HEK293 (cell line): ENCODE measurements around the gene WNT4.
A peak's percentile ranks its signal among the peaks of the same experiment; 100 is the strongest.

ENCODE experiments used
- CTCF ChIA-PET: fragments of 350-600 bp; formaldehyde crosslinking; extraction: SDS; loops from one replicate; lab custom pipeline; 2021; ENCODE audit warnings: antibody characterized with exemption; lab: Yijun Ruan, JAX
- POLR2A ChIA-PET: fragments of 300-600 bp; formaldehyde crosslinking; extraction: SDS; loops from one replicate; lab custom pipeline; 2020; ENCODE audit warnings: antibody characterized with exemption, inconsistent platforms; lab: Yijun Ruan, JAX
- H3K27ac ChIP-seq: fragments of 200-500 bp; sonication (Bioruptor generic); 2 replicates; pipeline ENCODE4 v1.5.1; 2014; ENCODE audit warnings: low read depth, low read length, control low read depth, inconsistent platforms; ENCODE audit errors: extremely low read depth
- H3K36me3 ChIP-seq, 2 experiments: fragments of 200-500 bp in 1 of 2; sonication (Bioruptor generic) in 1 of 2; 1 replicate in 1 of 2; 2 replicates in 1 of 2; pipeline ENCODE4 v1.5.1; 2014 to 2017; ENCODE audit warnings: inconsistent platforms in 2 of 2, low read length in 2 of 2; ENCODE audit not compliant: control insufficient read depth in 2 of 2, insufficient read depth in 1 of 2
- H3K4me1 ChIP-seq: fragments of 200-500 bp; sonication (Bioruptor generic); 2 replicates; pipeline ENCODE4 v1.5.1; 2014; ENCODE audit warnings: mild to moderate bottlenecking, low read length, inconsistent platforms; ENCODE audit not compliant: control insufficient read depth, insufficient read depth
- H3K4me3 ChIP-seq: 2 replicates; pipeline ENCODE4 v1.5.1; 2011; ENCODE audit warnings: low read depth, mild to moderate bottlenecking, control low read depth, low read length, moderate library complexity
- H3K9me3 ChIP-seq: fragments of 200-500 bp; sonication (Bioruptor generic); 2 replicates; pipeline ENCODE4 v1.5.1; 2014; ENCODE audit warnings: low read depth, low read length, inconsistent platforms; ENCODE audit not compliant: control insufficient read depth, insufficient read depth
- BCL11A ChIP-seq: fragments of 450-650 bp; formaldehyde crosslinking; IDR thresholded peaks from 2 replicates; pipeline ENCODE4 v1.5.1; 2016; ENCODE audit warnings: low read depth, missing biosample characterization, missing genetic modification characterization
- GLIS1 ChIP-seq: fragments of 450-650 bp; formaldehyde crosslinking; IDR thresholded peaks from 2 replicates; pipeline ENCODE4 v1.5.1; 2016; ENCODE audit warnings: missing biosample characterization, missing genetic modification characterization
- GLIS2 ChIP-seq: fragments of 450-650 bp; formaldehyde crosslinking; IDR thresholded peaks from 2 replicates; pipeline ENCODE4 v1.5.1; 2016; ENCODE audit warnings: missing biosample characterization, missing genetic modification characterization
- KLF10 ChIP-seq: fragments of 450-650 bp; IDR thresholded peaks from 2 replicates; pipeline ENCODE4 v1.5.1; 2018; ENCODE audit warnings: missing biosample characterization, mild to moderate bottlenecking, missing genetic modification characterization
- TRIM28 ChIP-seq: IDR thresholded peaks from 2 replicates; pipeline ENCODE4 v1.6.1; 2011; ENCODE audit warnings: low read length, control low read depth, borderline replicate concordance
- ZBTB17 ChIP-seq: fragments of 450-650 bp; formaldehyde crosslinking; IDR thresholded peaks from 2 replicates; pipeline ENCODE4 v1.5.1; 2016; ENCODE audit warnings: missing biosample characterization, missing genetic modification characterization
- ZBTB26 ChIP-seq: fragments of 450-650 bp; formaldehyde crosslinking; optimal IDR thresholded peaks from 2 replicates; pipeline ENCODE3; 2016; ENCODE audit warnings: missing biosample characterization, mild to moderate bottlenecking, missing genetic modification characterization
- ZBTB48 ChIP-seq: fragments of 450-650 bp; formaldehyde crosslinking; IDR thresholded peaks from 2 replicates; pipeline ENCODE4 v1.5.1; 2016; ENCODE audit warnings: missing biosample characterization, missing genetic modification characterization
- ZEB2 ChIP-seq: fragments of 450-650 bp; formaldehyde crosslinking; IDR thresholded peaks from 2 replicates; pipeline ENCODE4 v1.5.1; 2016; ENCODE audit warnings: missing biosample characterization, missing genetic modification characterization
- ZNF140 ChIP-seq: fragments of 450-650 bp; formaldehyde crosslinking; IDR thresholded peaks from 2 replicates; pipeline ENCODE4 v1.5.1; 2016; ENCODE audit warnings: missing biosample characterization, missing genetic modification characterization
- ZNF341 ChIP-seq: fragments of 450-650 bp; formaldehyde crosslinking; IDR thresholded peaks from 2 replicates; pipeline ENCODE4; 2016; ENCODE audit warnings: low read depth, missing biosample characterization, missing genetic modification characterization
- ZNF394 ChIP-seq: fragments of 450-650 bp; formaldehyde crosslinking; IDR thresholded peaks from 2 replicates; pipeline ENCODE4 v1.5.1; 2016; ENCODE audit warnings: missing biosample characterization, missing genetic modification characterization, mild to moderate bottlenecking, moderate library complexity, borderline replicate concordance
- ZNF404 ChIP-seq: fragments of 450-650 bp; formaldehyde crosslinking; IDR thresholded peaks from 2 replicates; pipeline ENCODE4 v1.5.1; 2017; ENCODE audit warnings: missing biosample characterization, missing genetic modification characterization
- ZNF416 ChIP-seq: fragments of 450-650 bp; formaldehyde crosslinking; IDR thresholded peaks from 2 replicates; pipeline ENCODE4 v1.5.1; 2016; ENCODE audit warnings: missing biosample characterization, missing genetic modification characterization
- ZNF449 ChIP-seq: fragments of 450-650 bp; formaldehyde crosslinking; IDR thresholded peaks from 2 replicates; pipeline ENCODE4 v1.5.1; 2017; ENCODE audit warnings: missing biosample characterization, mild to moderate bottlenecking, missing genetic modification characterization, moderate library complexity
- ZNF473 ChIP-seq: fragments of 450-650 bp; formaldehyde crosslinking; IDR thresholded peaks from 2 replicates; pipeline ENCODE4 v1.5.1; 2017; ENCODE audit warnings: missing biosample characterization, missing genetic modification characterization
- ZNF513 ChIP-seq: fragments of 450-650 bp; IDR thresholded peaks from 2 replicates; pipeline ENCODE4 v1.5.1; 2018; ENCODE audit warnings: missing biosample characterization, missing genetic modification characterization
- ZNF514 ChIP-seq: fragments of 450-650 bp; formaldehyde crosslinking; IDR thresholded peaks from 2 replicates; pipeline ENCODE4 v1.5.1; 2016; ENCODE audit warnings: missing biosample characterization, missing genetic modification characterization
- ZNF555 ChIP-seq: fragments of 450-650 bp; formaldehyde crosslinking; conservative IDR thresholded peaks from 2 replicates; pipeline ENCODE4 v1.5.1; 2017; ENCODE audit warnings: missing biosample characterization, mild to moderate bottlenecking, missing genetic modification characterization, inconsistent platforms
- ZNF561 ChIP-seq: fragments of 450-650 bp; IDR thresholded peaks from 2 replicates; pipeline ENCODE4 v1.5.1; 2018; ENCODE audit warnings: missing biosample characterization, missing genetic modification characterization, borderline replicate concordance
- ZNF830 ChIP-seq: fragments of 450-650 bp; IDR thresholded peaks from 2 replicates; pipeline ENCODE4 v1.5.0; 2018; ENCODE audit warnings: missing biosample characterization, missing genetic modification characterization, low read depth, mild to moderate bottlenecking, moderate library complexity
- ZSCAN16 ChIP-seq: fragments of 450-650 bp; formaldehyde crosslinking; IDR thresholded peaks from 2 replicates; pipeline ENCODE4 v1.5.1; 2016; ENCODE audit warnings: missing biosample characterization, missing genetic modification characterization
- ZSCAN30 ChIP-seq: fragments of 450-650 bp; IDR thresholded peaks from 2 replicates; pipeline ENCODE4 v1.5.1; 2018; ENCODE audit warnings: missing biosample characterization, mild to moderate bottlenecking, missing genetic modification characterization, moderate library complexity

WNT4 gene

GRCh38 chr1:22142315-22143064 is 407 bp downstream of the WNT4 start (continued):
- TF ChIP-seq ZNF449 (tag by site-specific recombination) (no peak), BCL11A (tag by site-specific recombination) (no peak), ZSCAN30 (no peak), KLF10 (tag by site-specific recombination) (no peak), ZNF394 (tag by site-specific recombination) (no peak), ZNF555 (tag by site-specific recombination) (no peak), ZNF140 (tag by site-specific recombination) (no peak), TRIM28 (no peak), ZNF404 (tag by site-specific recombination) (no peak), GLIS2 (tag by site-specific recombination) (peak; percentile 77), ZBTB48 (tag by site-specific recombination) (peak; percentile 85; the same call in 1 of the 2 replicates), ZNF830 (no peak), ZNF561 (tag by site-specific recombination) (peak; percentile 44; the same call in 1 of the 2 replicates), ZBTB26 (tag by site-specific recombination) (peak; percentile 56), ZNF416 (tag by site-specific recombination) (no peak)

GRCh38 chr1:22141554-22142314 is 1.2 kb downstream of the WNT4 start:
- POLR2A ChIA-PET, result interaction anchor here (0.5 kb wide), 1 partner anchor 483 kb away, joined by 3 read pairs; no protein-coding TSS in a partner anchor
- H3K27ac ChIP-seq, result no peak overlapping the region
- TF ChIP-seq ZNF514 (tag by site-specific recombination) (no peak), ZEB2 (tag by site-specific recombination) (0 out of 2 replicates have a peak, but pooled peaks have one; percentile 44), ZBTB17 (tag by site-specific recombination) (peak; percentile 37; the same call in 1 of the 2 replicates), ZNF341 (peak; percentile 20; the same call in 1 of the 2 replicates), ZNF473 (no peak), ZSCAN16 (no peak), ZNF513 (no peak), GLIS1 (tag by site-specific recombination) (peak; percentile 62)
- TF ChIP-seq, all 188 proteins: peak for 4
- H3K4me1 ChIP-seq, result no peaks in the 10 kb centered on the region; the same call in 1 of the 2 replicates
- no peaks in the 10 kb centered on the region for H3K36me3 ChIP-seq
- CTCF ChIA-PET, result interaction anchor here (0.6 to 2.6 kb wide), 7 partner anchors 11 to 870 kb away, joined by 3 to 14 read pairs (median 3); no protein-coding TSS in a partner anchor
- H3K9me3 ChIP-seq, result no peaks in the 10 kb centered on the region
- peak overlapping the region; percentile 40 for H3K4me3 ChIP-seq
